Measurements from ENCODE around the gene CHST7. TPM values are rescaled to one million over a fixed set of nuclear protein-coding genes. Genes with fewer than 3 reads are reported as not detected.

Gene CHST7
- total and polyA plus RNA-seq, 2 of the 4 experiments (the other 2 are of a cell fraction), result 2.9 to 4.8 TPM

GRCh38 chrX:46582325-46582724, 8.8 kb downstream of the CHST7 start:
- Histone ChIP-seq H3K56ac (ENCODE audit: extremely low read depth, insufficient read depth, low read length) (peak overlapping the region; percentile 56; the same call in 1 of the 2 replicates), H3K79me1 (ENCODE audit: low read depth in 1 of 2, low read length in 2 of 2) (peaks cover 11 to 29% of the 10 kb centered on the region in 2 experiments; a peak in 3 of 4 replicates), H3K36me3 (ENCODE audit: control insufficient read depth, insufficient read depth, low read length) (no peaks in the 10 kb centered on the region), H3K9ac (ENCODE audit: low read depth, low read length) (no peak overlapping the region), H3K4me3 (ENCODE audit: insufficient read depth, low read depth, low read length) (no peak overlapping the region), H2AFZ (replicated peaks; ENCODE audit: low read length, poor library complexity) (no peak overlapping the region), H2AK5ac (ENCODE audit: low read depth, low read length) (no peak overlapping the region), H3K4me1 (ENCODE audit: control insufficient read depth, insufficient read depth, low read length) (peaks cover 7% of the 10 kb centered on the region), H3K9me3 (ENCODE audit: control insufficient read depth, insufficient read depth, low read length) (no peaks in the 10 kb centered on the region), H3K4ac (ENCODE audit: low read depth, low read length) (peak overlapping the region; percentile 59), H3K18ac (ENCODE audit: low read depth, low read length) (peak overlapping the region; percentile 51; the same call in 1 of the 2 replicates), H3K23ac (ENCODE audit: low read depth, low read length) (peak overlapping the region; percentile 34), H3K27ac (ENCODE audit: insufficient read depth, low read length) (peak overlapping the region; percentile 66), H3K14ac (replicated peaks; ENCODE audit: low read depth, low read length) (peak overlapping the region; percentile 12; the same call in 1 of the 2 replicates), H4K8ac (ENCODE audit: low read depth in 2 of 2, low read length in 2 of 2) (peak overlapping the region in 1 of 2 experiments; percentile 58; a peak in 2 of 4 replicates), H2BK5ac (ENCODE audit: low read depth, low read length, poor library complexity, severe bottlenecking) (peak overlapping the region; percentile 87), H2AK9ac (replicated peaks; ENCODE audit: low read depth, low read length, poor library complexity) (no peak overlapping the region), H3K27me3 (ENCODE audit: control insufficient read depth, insufficient read depth, low read length) (no peaks in the 10 kb centered on the region), H4K20me1 (ENCODE audit: insufficient read depth, low read length) (no peaks in the 10 kb centered on the region), H2BK120ac (ENCODE audit: low read depth, low read length) (peak overlapping the region; percentile 71), H3K4me2 (ENCODE audit: low read depth, low read length) (peak overlapping the region; percentile 13; the same call in 1 of the 2 replicates), H2BK20ac (ENCODE audit: low read depth, low read length) (peak overlapping the region; percentile 79), H3K9me1 (ENCODE audit: insufficient read depth, low read length) (peaks cover 7% of the 10 kb centered on the region; the same call in 1 of the 2 replicates), H4K5ac (ENCODE audit: low read depth, low read length) (peak overlapping the region; percentile 3; the same call in 1 of the 2 replicates), H4K91ac (ENCODE audit: insufficient read depth, low read depth, low read length) (peak overlapping the region; percentile 19; the same call in 1 of the 2 replicates), H2BK15ac (ENCODE audit: low read depth, low read length) (no peak overlapping the region)
- TF ChIP-seq MAFK (IDR thresholded peaks at IDR 0.05; ENCODE audit: low read depth, low read length) (no peak), BHLHE40 (IDR thresholded peaks at IDR 0.05; ENCODE audit: low read depth, low read length) (no peak), CTCF (conservative IDR thresholded peaks at IDR 0.05; ENCODE audit: low read depth, low read length) (no peak), RAD21 (IDR thresholded peaks at IDR 0.05; ENCODE audit: low read length) (no peak), POLR2A (IDR thresholded peaks at IDR 0.05; ENCODE audit: low read depth, low read length) (no peak), NFE2L2 (IDR thresholded peaks at IDR 0.05; ENCODE audit: low read depth, low read length) (no peak), MXI1 (IDR thresholded peaks at IDR 0.05; ENCODE audit: borderline replicate concordance, low read depth, low read length) (no peak), CHD1 (IDR thresholded peaks at IDR 0.05; ENCODE audit: low read depth, low read length) (no peak), ELK1 (IDR thresholded peaks at IDR 0.05; ENCODE audit: borderline replicate concordance, low read depth, low read length) (no peak), CEBPB (IDR thresholded peaks at IDR 0.05; ENCODE audit: low read depth, low read length) (no peak), USF2 (IDR thresholded peaks at IDR 0.05; ENCODE audit: low read depth, low read length) (no peak), MAZ (IDR thresholded peaks at IDR 0.05; ENCODE audit: borderline replicate concordance, low read depth, low read length) (no peak), SMC3 (IDR thresholded peaks at IDR 0.05; ENCODE audit: low read depth, low read length) (no peak), FOS (IDR thresholded peaks at IDR 0.05; ENCODE audit: low read depth, low read length) (no peak), RCOR1 (IDR thresholded peaks at IDR 0.05; ENCODE audit: insufficient replicate concordance, low read length) (no peak), RFX5 (IDR thresholded peaks at IDR 0.05; ENCODE audit: low read depth, low read length) (no peak)
- BruUV-seq (replicated peaks), result no TSS peak
- dilution Hi-C loops (cut with HindIII; ENCODE audit: low sequenced_read_pairs, unreplicated experiment) (no loop called here), in situ Hi-C loops (cut with MboI; ENCODE audit: low sequenced_read_pairs) (no loop called here), intact Hi-C loops (cut with micrococcal nuclease) (no loop called here)
- ChIA-PET POLR2A (ENCODE audit: unreplicated experiment) (no interaction called here), CTCF (no interaction called here)
- no CpG with 5 or more reads among the region's 3 CpGs for WGBS, 2 experiments (ENCODE audit: extremely low coverage in 2 of 2, insufficient read length in 1 of 2)
- DNase-seq (peak; percentile 41), ATAC-seq (ENCODE audit: low read depth) (peak; percentile 50)
